MM.1S (cell line): Measurements from ENCODE around the gene ARIH1.

Experiments used
- DNase-seq: peaks from one replicate; pipeline ENCODE4 v3.0.0-alpha.2; 2015
- H2AFZ ChIP-seq: fragments of 300-600 bp; sonication (generic); 2 replicates; pipeline ENCODE4 v1.6.0; 2016; ENCODE audit warnings: antibody characterized with exemption, low read length
- H3F3A ChIP-seq: fragments of 300-600 bp; sonication (generic); 2 replicates; pipeline ENCODE4 v1.6.1; 2016; ENCODE audit warnings: mild to moderate bottlenecking, antibody characterized with exemption, low read length, moderate library complexity, mixed read lengths; ENCODE audit not compliant: insufficient read depth
- H3K27ac ChIP-seq: fragments of 300-600 bp; sonication (generic); 2 replicates; pipeline ENCODE4 v1.5.1; 2016; ENCODE audit warnings: mild to moderate bottlenecking, low read length
- H3K27me3 ChIP-seq: fragments of 300-600 bp; sonication (generic); replicated peaks from 2 replicates; pipeline ENCODE4 v1.6.0; 2016; ENCODE audit warnings: low read length; ENCODE audit not compliant: insufficient read depth
- H3K36me3 ChIP-seq: fragments of 300-600 bp; sonication (generic); replicated peaks from 2 replicates; pipeline ENCODE4 v1.6.1; 2016; ENCODE audit warnings: mild to moderate bottlenecking, low read length, mixed read lengths; ENCODE audit not compliant: insufficient read depth
- H3K4me1 ChIP-seq: fragments of 300-600 bp; sonication (generic); 2 replicates; pipeline ENCODE4 v1.6.1; 2016; ENCODE audit warnings: low read length, mixed read lengths
- H3K4me2 ChIP-seq: fragments of 300-600 bp; sonication (generic); 2 replicates; pipeline ENCODE4 v1.6.0; 2016; ENCODE audit warnings: low read depth, low read length
- H3K4me3 ChIP-seq: fragments of 300-600 bp; sonication (generic); 2 replicates; pipeline ENCODE4 v1.5.1; 2016; ENCODE audit warnings: low read length, mixed read lengths
- H3K79me2 ChIP-seq: fragments of 300-600 bp; sonication (generic); 2 replicates; pipeline ENCODE4 v1.6.1; 2016; ENCODE audit warnings: mixed run types, low read length, mixed read lengths
- H3K9ac ChIP-seq: fragments of 300-600 bp; sonication (generic); 2 replicates; pipeline ENCODE4 v1.6.1; 2016; ENCODE audit warnings: low read length, mixed read lengths
- H3K9me2 ChIP-seq: fragments of 300-600 bp; sonication (generic); replicated peaks from 2 replicates; pipeline ENCODE4 v1.6.1; 2016; ENCODE audit warnings: mild to moderate bottlenecking, low read length, mixed read lengths; ENCODE audit not compliant: insufficient read depth
- H3K9me3 ChIP-seq: fragments of 300-600 bp; sonication (generic); replicated peaks from 2 replicates; pipeline ENCODE4 v1.6.1; 2016; ENCODE audit warnings: mild to moderate bottlenecking, low read length, mixed read lengths; ENCODE audit not compliant: insufficient read depth
- H4K20me1 ChIP-seq: fragments of 300-600 bp; sonication (generic); 2 replicates; pipeline ENCODE4 v1.6.1; 2016; ENCODE audit warnings: mild to moderate bottlenecking, low read length, moderate library complexity, mixed read lengths; ENCODE audit not compliant: insufficient read depth
- EZH2 ChIP-seq: fragments of 300-600 bp; sonication (generic); optimal IDR thresholded peaks from 2 replicates; pipeline ENCODE3; 2017; ENCODE audit warnings: low read depth, mild to moderate bottlenecking, antibody characterized with exemption, low read length, mixed read lengths
- EZH2phosphoT487 ChIP-seq: fragments of 300-600 bp; sonication (generic); IDR thresholded peaks from 2 replicates; pipeline ENCODE4 v1.6.1; 2018; ENCODE audit warnings: antibody characterized with exemption, low read length
- TF ChIP-seq, protein P1 (sequence below): fragments of 300-600 bp; sonication (generic); IDR thresholded peaks from 2 replicates; pipeline ENCODE4 v1.5.1; 2016; ENCODE audit warnings: antibody characterized with exemption, low read length, mixed read lengths

Gene ARIH1

DNA sequence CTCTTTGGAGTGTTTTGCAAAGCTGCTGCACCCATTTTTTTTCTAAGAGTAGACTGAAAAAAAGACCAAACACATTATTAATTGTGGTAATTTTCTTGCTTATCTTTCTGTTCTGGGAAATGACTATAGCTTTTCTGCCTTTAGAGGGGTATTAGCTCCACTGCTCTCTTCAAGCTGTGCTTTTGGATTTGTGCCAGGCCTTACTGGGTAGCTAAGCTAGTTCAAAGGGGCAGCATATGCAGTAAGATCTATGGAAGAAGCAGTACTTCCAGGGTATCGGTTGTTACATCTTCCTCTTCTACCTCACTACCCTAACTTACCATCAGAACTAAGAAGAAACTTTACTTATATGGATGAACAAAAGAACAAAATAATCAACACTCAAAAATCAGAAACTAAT is 28.7 kb upstream of the ARIH1 start:
- Histone ChIP-seq H3K4me2 (no peak overlapping the region), H3F3A (no peaks in the 10 kb centered on the region), H3K27me3 (no peaks in the 10 kb centered on the region), H4K20me1 (no peaks in the 10 kb centered on the region), H2AFZ (no peak overlapping the region), H3K4me1 (no peaks in the 10 kb centered on the region), H3K9me2 (no peaks in the 10 kb centered on the region), H3K79me2 (no peaks in the 10 kb centered on the region), H3K9ac (no peak overlapping the region), H3K27ac (no peak overlapping the region), H3K9me3 (no peaks in the 10 kb centered on the region), H3K4me3 (no peak overlapping the region), H3K36me3 (no peaks in the 10 kb centered on the region)
- DNase-seq, result no peak
- TF ChIP-seq EZH2 (no peak), EZH2phosphoT487 (no peak)
- TF ChIP-seq, protein P1, sequence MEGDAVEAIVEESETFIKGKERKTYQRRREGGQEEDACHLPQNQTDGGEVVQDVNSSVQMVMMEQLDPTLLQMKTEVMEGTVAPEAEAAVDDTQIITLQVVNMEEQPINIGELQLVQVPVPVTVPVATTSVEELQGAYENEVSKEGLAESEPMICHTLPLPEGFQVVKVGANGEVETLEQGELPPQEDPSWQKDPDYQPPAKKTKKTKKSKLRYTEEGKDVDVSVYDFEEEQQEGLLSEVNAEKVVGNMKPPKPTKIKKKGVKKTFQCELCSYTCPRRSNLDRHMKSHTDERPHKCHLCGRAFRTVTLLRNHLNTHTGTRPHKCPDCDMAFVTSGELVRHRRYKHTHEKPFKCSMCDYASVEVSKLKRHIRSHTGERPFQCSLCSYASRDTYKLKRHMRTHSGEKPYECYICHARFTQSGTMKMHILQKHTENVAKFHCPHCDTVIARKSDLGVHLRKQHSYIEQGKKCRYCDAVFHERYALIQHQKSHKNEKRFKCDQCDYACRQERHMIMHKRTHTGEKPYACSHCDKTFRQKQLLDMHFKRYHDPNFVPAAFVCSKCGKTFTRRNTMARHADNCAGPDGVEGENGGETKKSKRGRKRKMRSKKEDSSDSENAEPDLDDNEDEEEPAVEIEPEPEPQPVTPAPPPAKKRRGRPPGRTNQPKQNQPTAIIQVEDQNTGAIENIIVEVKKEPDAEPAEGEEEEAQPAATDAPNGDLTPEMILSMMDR, result no peak

DNA sequence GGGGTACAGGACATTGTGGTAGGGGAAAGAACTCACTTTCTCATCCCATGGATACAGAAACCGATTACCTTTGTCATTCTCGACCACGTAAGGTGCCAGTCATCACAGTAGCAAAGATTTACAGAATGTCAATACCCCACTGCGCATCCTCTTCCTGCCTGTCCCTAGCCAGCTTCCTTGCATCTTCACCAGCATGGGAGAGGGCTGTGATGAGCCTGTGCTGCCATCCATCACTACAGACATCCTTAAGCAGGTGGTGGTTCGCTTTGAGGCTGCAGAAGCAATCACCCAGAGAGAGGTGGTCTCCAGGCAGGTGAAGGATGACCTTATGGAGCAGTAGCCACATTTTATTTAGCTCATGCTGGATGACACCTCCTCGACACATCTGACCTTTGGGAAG is 23.3 kb upstream of the ARIH1 start:
- H3K9ac ChIP-seq, result no peak overlapping the region
- no peaks in the 10 kb centered on the region for H3F3A ChIP-seq
- H3K27me3 ChIP-seq, result no peaks in the 10 kb centered on the region
- H3K36me3 ChIP-seq, result no peaks in the 10 kb centered on the region
- no peaks in the 10 kb centered on the region for H3K9me2 ChIP-seq
- DNase-seq, result no peak
- no peaks in the 10 kb centered on the region for H3K4me1 ChIP-seq
- H3K27ac ChIP-seq, result no peak overlapping the region
- no peak overlapping the region for H3K4me3 ChIP-seq
- H3K4me2 ChIP-seq, result no peak overlapping the region
- H2AFZ ChIP-seq, result no peak overlapping the region
- no peaks in the 10 kb centered on the region for H3K9me3 ChIP-seq
- H3K79me2 ChIP-seq, result no peaks in the 10 kb centered on the region
- no peaks in the 10 kb centered on the region for H4K20me1 ChIP-seq
- TF ChIP-seq, protein P1, result no peak
- no peak for TF ChIP-seq EZH2phosphoT487
- no peak for TF ChIP-seq EZH2

DNA sequence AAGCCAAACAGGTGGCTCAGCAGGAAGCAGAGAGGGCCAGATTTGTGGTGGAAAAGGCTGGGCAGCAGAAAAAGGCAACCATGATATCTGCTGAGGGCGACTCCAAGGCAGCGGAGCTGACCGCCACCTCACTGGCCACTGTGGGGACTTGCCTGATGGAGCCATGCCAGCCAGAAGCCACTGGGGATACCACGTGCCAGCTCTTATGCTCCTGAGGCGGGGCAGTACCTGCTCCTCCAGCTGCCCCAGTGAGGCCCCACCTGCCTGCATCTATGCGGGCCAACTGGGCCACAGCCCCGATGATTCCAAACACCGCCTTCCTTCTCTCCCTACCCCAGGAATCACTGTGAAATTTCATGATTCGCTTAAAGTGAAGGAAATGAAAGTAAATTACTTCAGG is 22.9 kb upstream of the ARIH1 start:
- Histone ChIP-seq H3K4me1 (no peaks in the 10 kb centered on the region), H3F3A (no peaks in the 10 kb centered on the region), H3K9ac (no peak overlapping the region), H3K4me3 (no peak overlapping the region), H4K20me1 (no peaks in the 10 kb centered on the region), H2AFZ (no peak overlapping the region), H3K4me2 (no peak overlapping the region), H3K9me2 (no peaks in the 10 kb centered on the region), H3K27me3 (no peaks in the 10 kb centered on the region), H3K36me3 (no peaks in the 10 kb centered on the region), H3K79me2 (no peaks in the 10 kb centered on the region), H3K27ac (no peak overlapping the region), H3K9me3 (no peaks in the 10 kb centered on the region)
- no peak for DNase-seq
- TF ChIP-seq, protein P1, result no peak
- TF ChIP-seq EZH2phosphoT487 (no peak), EZH2 (no peak)

DNA sequence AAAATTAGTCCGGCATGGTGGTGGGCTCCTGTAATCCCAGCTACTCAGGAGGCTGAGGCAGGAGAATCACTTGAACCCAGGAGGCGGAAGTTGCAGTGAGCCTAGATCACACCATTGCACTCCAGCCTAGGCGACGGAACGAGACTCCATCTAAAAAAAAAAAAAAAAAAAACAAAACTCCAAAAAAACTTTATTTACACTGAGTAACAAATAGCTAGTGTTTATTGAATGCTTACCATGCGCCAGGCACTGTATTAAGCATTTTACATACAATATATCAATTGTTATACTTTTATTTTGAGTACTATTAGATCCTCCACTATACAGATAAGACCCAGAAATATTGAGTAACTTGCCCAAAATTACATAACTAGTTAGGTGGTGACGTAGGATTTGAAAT is 17.4 kb upstream of the ARIH1 start:
- no peaks in the 10 kb centered on the region for H3F3A ChIP-seq
- TF ChIP-seq EZH2phosphoT487, result no peak
- TF ChIP-seq EZH2, result no peak
- TF ChIP-seq, protein P1, result no peak

More for the DNA sequence above, 17.4 kb upstream of the ARIH1 start:
- Histone ChIP-seq H3K27me3 (no peaks in the 10 kb centered on the region), H3K9ac (no peak overlapping the region), H3K9me3 (no peaks in the 10 kb centered on the region), H3K36me3 (no peaks in the 10 kb centered on the region), H3K9me2 (no peaks in the 10 kb centered on the region), H3K4me1 (peaks cover 5% of the 10 kb centered on the region), H3K79me2 (no peaks in the 10 kb centered on the region), H2AFZ (no peak overlapping the region), H3K4me2 (no peak overlapping the region), H3K27ac (no peak overlapping the region), H3K4me3 (no peak overlapping the region), H4K20me1 (no peaks in the 10 kb centered on the region)
- DNase-seq, result no peak
